GM21526 (cell line): ENCODE data around the gene PRKCZ.
"Not testable (repeated sequence)": the region's sequence is repeated elsewhere in the genome, so short reads cannot be mapped to it uniquely, and the experiment has no call there.

Source experiments
- ATAC-seq: cut with Tn5 transposase; IDR thresholded peaks from one replicate; pipeline ENCODE4 v1.9.1; 2021; ENCODE audit warnings: moderate library complexity; ENCODE audit not compliant: unreplicated experiment, low FRiP score

The PRKCZ gene

GRCh38 chr1:2081326-2081885 is 31.2 kb downstream of the PRKCZ start:
- ATAC-seq, result no peak

DNA sequence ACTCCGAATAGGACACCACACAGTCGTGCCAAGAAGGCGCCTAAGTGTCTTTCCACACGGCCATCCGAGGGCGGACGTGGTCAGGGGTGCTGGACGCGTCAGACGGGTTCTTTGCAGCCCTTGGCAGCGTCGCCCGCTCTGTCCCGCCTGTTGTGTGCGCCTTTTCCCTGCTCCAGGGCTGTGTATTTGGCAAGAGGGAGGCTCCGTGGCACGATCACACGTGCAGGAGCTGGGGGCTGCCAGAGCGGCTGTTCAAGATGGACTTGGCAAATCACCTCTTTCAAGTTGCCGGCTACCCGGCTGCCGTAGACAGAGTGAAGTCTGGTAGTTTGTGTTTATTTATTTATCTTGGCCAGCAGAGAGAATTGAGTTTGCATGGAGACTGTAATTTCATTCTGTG is 31.9 kb downstream of the PRKCZ start:
- no peak for ATAC-seq

GRCh38 chr1:2083666-2084065 is 33.5 kb downstream of the PRKCZ start:
- no peak for ATAC-seq

DNA sequence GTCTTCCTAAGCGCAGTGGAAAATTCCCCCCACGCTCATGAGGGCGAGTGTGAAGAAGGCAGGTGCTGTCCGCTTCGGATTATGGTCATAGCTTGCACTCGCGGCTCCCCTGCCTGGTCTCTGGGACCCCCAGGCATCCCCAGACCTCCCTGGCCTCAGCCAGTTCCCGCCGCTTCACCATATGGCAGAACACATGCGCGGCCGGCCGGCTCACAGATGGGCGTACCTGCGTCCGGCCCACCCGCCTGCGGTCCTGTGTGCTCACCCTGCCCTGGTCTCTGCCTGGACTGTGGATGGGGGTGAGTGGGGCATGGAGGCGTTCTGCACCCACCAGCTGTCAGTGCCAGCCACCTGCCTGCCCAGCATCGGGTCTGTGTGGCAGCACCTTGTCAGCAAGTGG is 34.1 kb downstream of the PRKCZ start:
- ATAC-seq, result no peak

GRCh38 chr1:2085080-2085479 is 34.9 kb downstream of the PRKCZ start:
- ATAC-seq, result no peak

- no peak for ATAC-seq
These were observed 36.4 kb downstream of the PRKCZ start for GRCh38 chr1:2086446-2087078.

DNA sequence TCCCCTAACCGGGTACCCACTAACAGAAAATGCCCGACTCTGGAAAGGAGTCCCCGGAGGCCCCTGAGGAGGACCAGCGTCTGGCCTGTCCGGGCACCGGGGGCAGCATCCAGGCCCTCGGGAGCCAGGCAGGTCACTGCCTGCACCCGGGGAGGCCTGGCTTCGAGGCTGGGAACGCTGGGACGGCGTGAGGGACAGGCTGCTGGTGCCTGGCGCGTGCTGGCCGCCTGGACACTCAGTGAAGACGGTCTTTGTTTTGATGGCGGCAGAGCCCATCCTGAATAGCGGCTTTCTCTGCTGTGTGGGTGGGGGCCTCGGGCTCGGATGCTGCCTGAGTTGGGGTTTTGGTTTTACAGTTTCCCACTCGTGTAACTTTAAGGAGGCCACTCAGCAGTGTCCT is 37.6 kb downstream of the PRKCZ start:
- ATAC-seq, result no peak

- ATAC-seq, result no peak
These were observed 38.2 kb downstream of the PRKCZ start for GRCh38 chr1:2088458-2088857.

DNA sequence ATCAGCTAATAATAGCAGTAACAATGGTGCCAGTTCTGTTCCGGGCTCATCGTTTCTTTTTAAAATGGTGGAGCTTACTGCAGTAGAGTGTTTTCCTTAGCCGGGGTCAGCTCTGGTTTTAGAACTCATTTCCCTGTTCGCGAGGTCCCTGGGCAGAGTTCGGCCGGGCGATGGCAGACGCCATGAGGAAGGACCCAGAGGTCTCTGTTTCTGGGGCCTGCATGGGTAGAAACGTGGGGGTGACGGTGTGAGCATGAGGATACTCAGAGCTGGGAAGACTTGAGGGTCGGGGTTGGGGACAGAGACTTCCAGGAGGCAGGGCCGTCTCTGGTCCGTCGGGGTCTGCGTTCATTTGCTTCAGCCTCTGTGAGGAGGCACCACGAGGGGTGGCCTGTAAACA is 38.8 kb downstream of the PRKCZ start:
- no peak for ATAC-seq

DNA sequence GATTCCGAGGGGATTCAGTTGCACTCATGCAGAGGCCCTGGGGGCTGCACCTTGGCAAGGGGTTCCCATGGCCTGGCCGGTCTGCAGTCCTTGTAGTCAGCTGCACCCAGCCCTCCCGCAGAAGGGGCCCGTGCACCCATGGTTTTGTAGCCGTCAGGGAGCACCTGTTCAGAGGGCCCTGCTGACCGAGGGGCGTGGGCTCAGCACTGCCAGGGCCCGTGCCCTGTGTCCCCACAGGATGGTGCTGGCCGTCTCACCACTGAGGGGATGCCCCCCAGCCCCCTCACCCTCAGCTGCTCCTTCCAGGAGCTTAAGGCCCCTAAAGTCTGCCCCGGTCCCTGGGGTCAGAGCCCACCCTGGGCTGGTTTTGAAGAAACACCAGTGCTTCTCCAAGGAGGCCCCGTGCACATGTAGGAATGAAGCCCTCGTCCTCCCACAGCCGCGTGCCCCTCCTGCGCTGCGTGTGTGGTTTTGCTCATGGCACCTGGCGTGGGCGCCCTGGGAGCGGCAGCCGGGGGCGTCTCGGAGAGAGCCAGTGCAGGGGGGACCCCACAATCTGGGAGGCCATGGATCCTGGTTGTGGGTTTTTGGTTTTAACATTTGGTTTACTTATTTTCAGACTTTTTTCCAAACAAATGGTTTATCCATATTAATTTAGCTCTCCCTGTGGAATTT is 40.1 kb downstream of the PRKCZ start:
- ATAC-seq, result no peak

GRCh38 chr1:2091611-2092604 is 41.7 kb downstream of the PRKCZ start:
- no peak for ATAC-seq

DNA sequence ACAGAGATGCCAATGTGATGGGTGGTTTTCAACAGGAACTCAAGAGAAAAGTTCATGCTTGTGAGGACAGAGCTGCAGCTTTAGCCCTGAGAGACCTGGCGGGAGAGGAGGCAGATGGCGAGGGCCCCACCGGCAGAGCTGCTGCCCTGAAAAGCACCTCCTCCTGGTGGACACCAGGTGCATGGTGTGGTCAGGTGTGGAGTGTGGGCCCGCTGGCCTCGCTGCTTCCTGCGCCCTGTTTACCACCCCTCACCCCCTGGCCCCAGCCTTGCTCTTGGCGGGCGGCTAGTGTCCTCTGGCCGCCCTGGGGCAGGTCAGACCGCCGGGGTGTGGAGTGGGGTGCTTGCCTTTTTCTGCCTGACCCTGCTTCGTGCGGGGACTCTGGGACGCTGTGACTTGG is 42.8 kb downstream of the PRKCZ start:
- ATAC-seq, result no peak

DNA sequence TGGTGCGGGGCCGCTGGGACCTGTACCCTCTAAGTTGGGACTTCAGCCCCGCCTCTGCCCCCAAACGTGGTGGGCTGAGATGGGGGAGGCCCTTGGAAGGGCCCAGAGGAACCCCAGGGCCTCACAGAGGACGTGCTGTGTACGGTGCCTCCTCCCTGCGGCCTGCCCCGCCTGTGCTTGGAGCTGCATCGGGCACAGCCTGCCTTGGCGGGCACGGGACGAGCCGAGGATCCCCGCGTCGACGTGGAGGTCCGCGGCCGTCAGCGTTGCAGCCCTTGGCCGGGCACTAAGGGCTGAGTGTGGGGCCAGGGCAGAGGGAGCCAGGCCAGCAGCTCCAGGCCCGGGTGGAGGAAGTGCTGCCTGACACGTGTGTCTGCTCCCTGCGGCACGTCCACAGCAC is 43.4 kb downstream of the PRKCZ start:
- ATAC-seq, result no peak

- ATAC-seq, result not testable (repeated sequence)
These were observed 44.3 kb downstream of the PRKCZ start for GRCh38 chr1:2094269-2095158.

- no peak for ATAC-seq
These were observed 45.2 kb downstream of the PRKCZ start for GRCh38 chr1:2095394-2095793.

- ATAC-seq, result no peak
These were observed 45.9 kb downstream of the PRKCZ start for GRCh38 chr1:2095981-2096736.

DNA sequence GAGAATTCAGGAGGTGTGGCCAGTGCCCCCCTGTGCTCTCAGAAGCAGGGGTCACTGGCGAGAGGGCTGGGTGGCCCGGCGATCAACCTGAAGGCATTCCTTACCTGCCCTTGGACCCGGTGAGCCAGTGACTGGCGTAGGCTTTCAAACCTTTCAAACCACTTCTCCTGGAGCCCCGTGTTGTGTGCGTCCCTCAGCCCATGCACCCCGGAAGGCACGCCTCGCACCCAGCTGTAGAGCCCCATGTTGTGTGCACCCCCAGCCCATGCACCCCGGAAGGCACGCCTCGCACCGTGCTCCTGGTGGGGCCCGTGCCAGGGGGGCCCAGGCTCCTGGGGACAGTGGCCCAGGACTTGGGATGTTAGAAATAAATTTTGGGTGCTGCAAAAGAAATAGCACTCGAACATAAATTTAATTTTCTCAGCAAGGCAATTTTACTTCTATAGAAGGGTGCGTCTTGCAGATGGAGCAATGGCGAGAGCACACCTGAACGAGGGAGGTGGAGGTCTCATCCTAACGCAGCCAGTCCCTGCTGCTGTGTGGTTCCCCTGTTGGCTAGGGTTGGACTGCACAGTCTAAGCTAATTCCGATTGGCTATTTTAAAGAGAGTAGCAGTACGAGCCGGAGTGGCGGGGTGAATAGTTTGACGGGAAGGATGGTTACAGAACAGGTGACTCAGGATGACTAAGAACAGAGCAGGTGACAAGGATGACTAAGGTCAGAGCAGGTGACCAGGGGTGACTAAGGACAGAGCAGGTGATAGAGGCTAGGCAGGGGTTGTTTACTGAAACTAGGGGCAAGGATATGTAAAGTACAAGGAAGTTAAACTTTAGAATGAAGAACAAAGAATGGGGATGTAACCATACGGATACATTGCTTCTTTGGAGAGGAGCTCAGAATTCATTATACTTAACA is 47.4 kb downstream of the PRKCZ start:
- ATAC-seq, result no peak

- no peak for ATAC-seq
These were observed 48.1 kb downstream of the PRKCZ start for GRCh38 chr1:2098301-2098698.
